Activated CD8-positive, alpha-beta memory T cell treated with anti-CD3 and anti-CD28 coated beads, Interleukin-2, amount 10 ng/mL, durations not matched to agents 7 days and 5 days (primary cell): ENCODE results near the gene ABCD3. TPM values are rescaled to one million over a fixed set of nuclear protein-coding genes. Genes with fewer than 3 reads are reported as not detected.

Source experiments
- ATAC-seq: fragments of 150-1000 bp; cut with Tn5 transposase; one replicate; pipeline ENCODE4 v1.10.0; 2021; ENCODE audit warnings: moderate library complexity
- CTCF ChIA-PET: fragments of 350-600 bp; sonication (Branson Sonifier 250); formaldehyde crosslinking; loops from one replicate; lab custom pipeline; 2021; ENCODE audit warnings: antibody characterized with exemption; lab: Charles Lee
- DNase-seq: peaks from one replicate; pipeline ENCODE4 v3.0.0-alpha.2; 2020
- H3K27ac Mint-ChIP-seq: one replicate; pipeline ENCODE4 v1.8.0; 2021; ENCODE audit warnings: mild to moderate bottlenecking, mixed read lengths
- H3K27me3 Mint-ChIP-seq: one replicate; pipeline ENCODE4 v1.8.0; 2021; ENCODE audit warnings: mixed read lengths
- H3K36me3 Mint-ChIP-seq: one replicate; pipeline ENCODE4 v1.8.0; 2021; ENCODE audit warnings: mild to moderate bottlenecking, mixed read lengths
- H3K4me1 Mint-ChIP-seq: one replicate; pipeline ENCODE4 v1.8.0; 2021; ENCODE audit warnings: mixed read lengths
- H3K4me3 Mint-ChIP-seq: one replicate; pipeline ENCODE4 v1.8.0; 2021; ENCODE audit warnings: mild to moderate bottlenecking, moderate library complexity, mixed read lengths
- H3K9me3 Mint-ChIP-seq: one replicate; pipeline ENCODE4 v1.8.0; 2022; ENCODE audit warnings: low read depth, mixed read lengths
- total RNA-seq, 2 experiments: library from RNA; stranded (reverse); gene quantifications; one replicate each; pipeline ENCODE4 v1.2.3, GENCODE V29; 2021

Gene ABCD3
- total RNA-seq, 2 experiments from 2014 or later = 21.2 to 22.6 TPM

DNA sequence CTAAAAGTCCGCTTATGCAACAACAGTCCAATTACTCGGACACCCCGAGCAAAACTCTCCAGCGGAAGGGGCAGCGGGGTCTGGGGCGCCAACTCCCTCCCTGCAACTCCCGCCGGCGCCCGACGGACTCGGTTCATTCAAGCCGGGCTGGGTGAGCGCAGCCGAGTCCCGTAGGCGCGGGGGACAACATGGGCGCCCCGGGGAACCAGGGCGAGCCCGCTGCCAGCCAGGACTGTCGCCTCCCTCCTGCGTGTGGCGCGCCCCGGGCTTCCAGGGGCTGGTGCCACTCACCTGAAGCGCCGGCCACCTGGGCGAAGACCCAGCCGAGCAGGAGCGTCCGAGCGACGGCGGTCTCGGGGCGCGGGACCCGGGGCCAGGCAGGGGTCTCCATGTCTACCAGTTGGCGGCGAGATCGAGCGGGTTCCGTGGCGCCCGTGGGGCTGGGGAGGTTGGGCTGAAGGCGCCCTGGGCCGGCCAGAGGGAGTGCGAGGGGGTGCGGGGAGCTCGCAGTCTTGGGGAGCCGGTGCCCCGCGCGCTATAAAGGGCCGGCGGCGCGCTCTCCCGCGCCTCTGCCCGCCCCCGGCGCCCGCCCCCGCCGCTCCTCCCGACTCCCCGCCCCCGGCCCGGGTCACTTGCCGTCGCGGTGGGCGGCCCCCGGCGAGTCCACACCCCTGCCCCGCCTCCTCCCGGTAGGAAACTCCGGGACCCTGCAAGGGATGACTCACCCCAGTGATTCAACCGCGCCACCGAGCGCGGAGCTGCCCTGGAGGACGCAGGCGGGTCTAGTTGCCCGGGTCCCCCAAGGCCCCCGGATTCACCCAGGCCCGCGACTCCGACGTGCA lies 123.3 kb downstream of the ABCD3 start, which contains the start of gene F3:
Gene F3, minus strand, starts transcription at position 514 of the 842 bp plus-strand sequence. Its CDS starts 123 bp downstream, at position 391.
- CTCF ChIA-PET = interaction anchor here (0.9 kb wide), 2 partner anchors 25 to 266 kb away, joined by 3 to 4 read pairs; no protein-coding TSS in a partner anchor
- ATAC-seq = peak; percentile 94
- Mint-ChIP-seq H3K9me3 (no peaks in the 10 kb centered on the region), H3K36me3 (no peaks in the 10 kb centered on the region), H3K27me3 (peaks cover 77% of the 10 kb centered on the region), H3K4me3 (peak within 1 kb of the TSS; percentile 73), H3K27ac (no peak within 1 kb of the TSS), H3K4me1 (peaks cover 14% of the 10 kb centered on the region)
- DNase-seq = peak; percentile 84

DNA sequence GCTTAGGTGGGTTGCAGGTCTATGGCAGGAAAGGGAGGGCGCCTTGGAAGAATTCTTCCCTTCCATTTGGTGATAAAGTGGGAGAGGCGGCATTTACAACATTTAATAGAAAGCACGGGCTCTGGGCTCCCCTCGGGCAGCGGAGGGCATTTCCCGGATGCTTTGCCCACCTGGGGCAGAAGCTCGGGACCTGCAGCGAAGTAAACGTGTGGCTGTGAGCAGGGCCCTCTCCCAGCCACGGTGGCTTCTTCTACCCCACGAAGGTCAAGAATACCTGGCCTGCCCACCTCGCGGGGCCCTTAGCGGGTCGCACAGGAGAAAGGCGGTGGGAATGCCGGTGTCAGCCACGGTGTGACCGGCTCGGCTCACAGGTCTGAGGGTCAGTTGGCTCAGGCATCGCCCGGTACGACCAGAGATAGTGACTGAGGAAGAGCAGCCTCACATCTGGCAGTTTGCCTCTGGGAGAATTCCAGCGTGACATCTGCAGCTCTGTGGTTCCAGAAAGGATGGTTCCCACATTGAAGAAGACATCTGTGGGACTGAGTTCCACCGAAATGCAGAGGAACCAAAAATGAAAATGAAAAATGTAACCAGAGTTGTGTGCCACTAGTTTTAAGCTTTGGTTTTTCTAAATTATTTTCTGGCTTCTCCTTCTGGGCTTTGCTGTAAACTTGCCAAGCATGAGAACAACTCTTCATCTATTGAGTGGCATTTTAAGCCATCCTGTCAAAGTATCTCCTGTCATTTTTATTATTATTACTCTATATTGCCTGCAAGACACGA lies 124.1 kb downstream of the ABCD3 start:
- Mint-ChIP-seq H3K27ac (no peak overlapping the region), H3K4me1 (peaks cover 14% of the 10 kb centered on the region), H3K4me3 (peak overlapping the region; percentile 73), H3K27me3 (peaks cover 78% of the 10 kb centered on the region), H3K9me3 (no peaks in the 10 kb centered on the region), H3K36me3 (no peaks in the 10 kb centered on the region)
- ATAC-seq = peak; percentile 29
- no peak for DNase-seq
- CTCF ChIA-PET = interaction anchor here (0.9 kb wide), 2 partner anchors 26 to 265 kb away, joined by 3 to 4 read pairs; no protein-coding TSS in a partner anchor

DNA sequence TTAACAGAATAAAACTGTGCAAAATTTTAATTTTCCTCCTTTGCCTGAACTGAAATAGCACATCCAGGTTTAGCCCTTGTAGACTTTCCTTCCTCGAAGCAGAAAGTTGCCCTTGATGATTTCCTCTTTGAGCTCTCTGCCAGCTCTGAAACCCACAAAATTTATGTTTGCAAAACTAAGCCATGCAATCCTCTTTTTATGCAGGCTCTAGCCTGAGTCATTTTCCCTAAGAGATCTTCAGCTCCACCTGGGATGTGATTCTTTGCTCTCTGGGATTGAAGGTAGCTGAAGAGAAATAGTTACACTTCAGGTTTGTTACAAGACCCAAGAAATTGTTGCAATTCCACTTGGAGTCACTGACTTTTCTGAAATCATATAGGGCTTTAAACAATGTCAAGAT lies 124.8 kb downstream of the ABCD3 start:
- DNase-seq (no peak), ATAC-seq (no peak)
- peaks cover 82% of the 10 kb centered on the region for H3K27me3 Mint-ChIP-seq
- peak overlapping the region; percentile 73 for H3K4me3 Mint-ChIP-seq
- H3K9me3 Mint-ChIP-seq = no peaks in the 10 kb centered on the region
- peaks cover 14% of the 10 kb centered on the region for H3K4me1 Mint-ChIP-seq
- H3K27ac Mint-ChIP-seq = no peak overlapping the region
- CTCF ChIA-PET = no interaction called here
- H3K36me3 Mint-ChIP-seq = no peaks in the 10 kb centered on the region

DNA sequence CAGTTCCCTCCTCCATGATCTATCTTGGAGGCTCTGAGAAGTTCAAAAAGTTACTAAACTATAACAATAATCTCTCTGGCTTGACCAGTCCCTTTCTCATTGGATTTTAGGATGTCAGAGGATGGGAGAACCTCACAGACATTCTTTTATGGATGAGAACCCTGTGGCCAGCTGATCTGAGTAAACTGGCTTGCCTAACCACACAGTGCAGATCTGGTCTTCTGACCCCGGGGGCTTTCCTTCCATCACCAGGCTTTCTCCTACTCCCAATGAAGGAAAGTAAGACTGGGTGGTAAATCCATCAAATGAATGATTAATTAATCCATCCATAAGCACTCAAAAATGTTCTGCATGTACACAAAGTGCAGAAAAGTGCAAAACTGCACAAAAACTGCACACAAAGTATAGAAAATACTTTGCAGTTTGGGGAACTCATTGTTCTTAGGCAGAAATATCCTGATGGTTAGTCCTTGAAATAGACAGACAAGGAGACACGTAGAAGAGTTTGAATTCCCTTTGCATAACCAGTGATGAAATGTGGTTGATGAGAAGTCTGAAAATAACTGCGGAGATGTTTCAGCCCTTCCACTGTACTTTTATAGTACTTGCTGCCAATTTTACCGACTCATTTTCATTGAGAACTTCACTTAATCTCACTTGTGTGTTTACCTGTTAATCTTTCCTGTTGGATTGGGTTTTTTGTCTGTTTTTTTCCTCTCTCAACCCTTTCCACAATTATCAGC lies 125.9 kb downstream of the ABCD3 start:
- Mint-ChIP-seq H3K4me1 (peaks cover 14% of the 10 kb centered on the region), H3K27me3 (peaks cover 76% of the 10 kb centered on the region), H3K4me3 (no peak overlapping the region), H3K27ac (no peak overlapping the region), H3K9me3 (no peaks in the 10 kb centered on the region), H3K36me3 (no peaks in the 10 kb centered on the region)
- DNase-seq = no peak
- CTCF ChIA-PET = no interaction called here
- no peak for ATAC-seq

DNA sequence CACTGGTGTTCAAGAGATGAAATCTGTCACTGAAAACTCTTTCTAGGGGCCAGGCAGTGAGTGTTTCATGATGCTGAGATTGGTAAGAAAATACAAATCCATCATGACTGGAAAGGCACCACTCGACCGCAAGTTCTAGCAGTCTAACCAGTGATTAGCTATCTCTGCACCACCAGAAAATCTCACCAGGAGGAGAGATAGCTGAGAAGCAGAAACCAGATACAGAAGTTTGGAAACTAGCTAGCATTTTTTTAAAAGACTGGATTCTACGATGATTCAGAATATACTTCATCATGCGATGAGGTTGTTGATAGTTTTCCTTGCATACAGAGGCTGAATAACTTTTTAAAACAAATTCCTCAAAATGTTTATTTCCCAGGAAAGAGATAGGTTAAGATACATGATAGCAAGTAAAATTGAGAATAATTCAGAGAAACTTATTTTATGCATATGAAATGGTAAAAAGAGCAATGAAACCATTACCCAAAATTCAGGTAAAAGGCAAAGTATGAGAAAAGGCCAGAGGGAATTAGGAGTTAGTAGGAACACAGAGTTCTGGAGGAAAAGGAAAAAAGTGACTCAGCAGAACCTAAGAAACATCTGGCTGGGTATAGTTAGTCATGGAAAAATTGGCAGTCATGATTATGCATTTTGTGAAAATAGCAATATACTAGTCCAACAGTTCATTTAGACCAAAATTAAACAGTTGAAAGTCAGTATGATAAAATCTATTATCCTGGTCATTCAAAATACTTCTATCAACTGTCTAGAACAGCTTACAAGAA lies 126.7 kb downstream of the ABCD3 start:
- CTCF ChIA-PET = no interaction called here
- peaks cover 14% of the 10 kb centered on the region for H3K4me1 Mint-ChIP-seq
- no peak for ATAC-seq
- DNase-seq = no peak
- H3K4me3 Mint-ChIP-seq = no peak overlapping the region
- no peaks in the 10 kb centered on the region for H3K36me3 Mint-ChIP-seq
- peaks cover 68% of the 10 kb centered on the region for H3K27me3 Mint-ChIP-seq
- H3K9me3 Mint-ChIP-seq = no peaks in the 10 kb centered on the region
- no peak overlapping the region for H3K27ac Mint-ChIP-seq

DNA sequence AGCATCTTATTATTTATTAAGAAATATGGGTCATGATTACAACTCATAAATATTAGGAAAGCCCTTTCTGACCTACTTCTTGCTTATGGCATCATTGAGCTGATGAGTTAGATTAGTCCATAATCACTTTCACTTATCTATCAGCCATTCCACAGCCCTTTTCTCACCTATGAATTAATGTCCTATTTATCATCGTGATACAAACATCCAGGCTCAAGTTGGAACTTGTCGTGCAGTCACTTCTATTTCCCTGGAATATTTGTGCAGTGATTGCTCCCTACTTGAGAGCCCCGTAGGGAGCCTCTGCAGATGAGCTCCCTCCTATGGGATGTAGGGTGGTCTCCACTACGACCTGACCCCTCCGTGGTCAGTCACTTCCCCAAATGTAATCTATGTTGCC lies 131.5 kb downstream of the ABCD3 start:
- H3K4me1 Mint-ChIP-seq = no peaks in the 10 kb centered on the region
- H3K36me3 Mint-ChIP-seq = no peaks in the 10 kb centered on the region
- no peak overlapping the region for H3K27ac Mint-ChIP-seq
- CTCF ChIA-PET = no interaction called here
- no peak overlapping the region for H3K4me3 Mint-ChIP-seq
- ATAC-seq (no peak), DNase-seq (no peak)
- no peaks in the 10 kb centered on the region for H3K9me3 Mint-ChIP-seq
- H3K27me3 Mint-ChIP-seq = peaks cover 42% of the 10 kb centered on the region

DNA sequence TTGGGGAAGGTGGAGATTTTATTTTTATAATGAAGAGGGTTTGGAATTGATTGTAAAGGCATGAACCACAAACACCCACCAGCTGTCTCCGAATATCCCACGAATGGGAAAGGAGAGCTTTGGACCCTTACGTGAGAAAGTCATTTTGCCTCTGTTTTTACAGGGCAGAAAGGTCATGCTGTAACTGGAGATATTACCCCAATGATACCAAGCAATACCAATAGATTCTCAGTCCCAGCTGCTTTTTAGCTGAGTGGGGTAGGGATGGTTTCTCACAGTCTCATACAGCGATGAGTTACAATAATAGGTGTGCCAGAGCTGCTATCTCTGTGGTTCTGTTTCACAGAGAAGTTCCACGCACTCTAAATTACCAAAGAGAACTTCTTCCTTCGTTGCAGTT lies 132.2 kb downstream of the ABCD3 start:
- Mint-ChIP-seq H3K36me3 (no peaks in the 10 kb centered on the region), H3K9me3 (no peaks in the 10 kb centered on the region), H3K27ac (no peak overlapping the region), H3K4me1 (no peaks in the 10 kb centered on the region), H3K27me3 (peaks cover 36% of the 10 kb centered on the region), H3K4me3 (no peak overlapping the region)
- CTCF ChIA-PET = no interaction called here
- DNase-seq (no peak), ATAC-seq (no peak)

DNA sequence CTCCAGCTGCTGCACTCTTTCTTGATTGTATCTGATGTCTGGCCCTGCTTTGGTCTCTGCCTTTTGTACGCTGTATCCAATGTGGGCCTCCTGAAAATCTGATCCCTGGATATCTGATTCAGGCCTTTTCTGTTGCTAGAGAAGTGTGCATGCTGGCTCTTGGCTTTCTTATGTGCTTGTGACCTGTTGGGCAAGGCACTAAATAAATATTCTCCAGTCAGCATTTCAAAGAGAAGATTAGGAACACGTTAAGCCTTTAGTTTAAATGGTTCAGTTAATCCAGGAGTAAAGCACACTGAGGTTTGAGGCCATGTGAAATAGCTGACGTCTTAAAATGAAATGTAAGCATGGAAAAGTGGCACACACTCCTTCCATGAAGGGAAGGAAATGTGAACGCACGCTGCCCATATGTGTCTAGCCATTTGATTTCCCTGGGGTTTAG lies 132.6 kb downstream of the ABCD3 start:
- no peak overlapping the region for H3K4me3 Mint-ChIP-seq
- CTCF ChIA-PET = no interaction called here
- no peaks in the 10 kb centered on the region for H3K9me3 Mint-ChIP-seq
- no peaks in the 10 kb centered on the region for H3K4me1 Mint-ChIP-seq
- ATAC-seq (no peak), DNase-seq (no peak)
- no peaks in the 10 kb centered on the region for H3K36me3 Mint-ChIP-seq
- no peak overlapping the region for H3K27ac Mint-ChIP-seq
- H3K27me3 Mint-ChIP-seq = peaks cover 36% of the 10 kb centered on the region

DNA sequence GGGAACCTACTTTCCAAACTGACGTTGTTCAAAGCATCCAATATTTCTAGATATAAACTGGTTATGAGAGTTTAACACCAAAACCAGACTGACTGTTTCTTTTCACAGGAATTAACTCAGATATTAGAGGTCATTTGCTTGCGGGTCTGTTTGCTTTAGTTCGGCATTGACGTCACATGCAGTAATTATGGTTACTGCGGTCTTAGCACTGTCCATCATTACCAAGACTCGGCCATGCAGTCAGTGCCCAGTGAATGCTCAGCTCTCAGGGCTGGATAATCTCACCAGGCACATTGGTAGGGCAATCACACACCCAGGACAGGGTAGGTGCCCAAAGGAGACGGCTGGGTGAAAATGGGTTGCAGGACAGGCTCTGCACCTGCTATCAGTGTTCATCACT lies 133.3 kb downstream of the ABCD3 start:
- CTCF ChIA-PET = no interaction called here
- ATAC-seq (no peak), DNase-seq (no peak)
- Mint-ChIP-seq H3K27ac (no peak overlapping the region), H3K4me1 (no peaks in the 10 kb centered on the region), H3K9me3 (no peaks in the 10 kb centered on the region), H3K27me3 (peaks cover 31% of the 10 kb centered on the region), H3K36me3 (no peaks in the 10 kb centered on the region), H3K4me3 (no peak overlapping the region)

DNA sequence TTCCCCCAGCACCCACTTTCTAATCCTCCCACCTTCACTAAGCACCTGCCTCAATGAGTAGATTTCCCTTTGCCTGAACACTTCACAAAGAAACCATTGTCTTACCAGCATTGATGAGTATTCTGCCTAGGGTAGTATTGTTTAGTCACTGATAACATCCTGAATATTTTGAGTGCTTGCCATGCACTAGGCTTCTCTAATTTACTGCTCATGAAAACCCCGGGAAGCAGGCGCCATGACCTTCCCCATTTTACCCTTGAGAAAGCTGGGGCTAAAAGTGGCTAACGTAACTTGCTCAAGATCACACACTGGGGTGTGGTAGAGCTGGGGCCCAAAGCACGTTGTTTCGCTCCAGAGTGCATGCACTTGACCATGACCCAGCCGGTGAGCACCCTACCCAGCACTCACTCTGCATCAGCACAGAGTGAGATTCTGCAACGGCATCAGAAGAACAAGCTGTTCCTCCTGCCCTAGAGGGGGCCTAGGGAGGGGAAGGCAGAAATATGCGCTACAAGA lies 133.9 kb downstream of the ABCD3 start:
- ATAC-seq (no peak), DNase-seq (no peak)
- Mint-ChIP-seq H3K4me3 (no peak overlapping the region), H3K27ac (no peak overlapping the region), H3K36me3 (no peaks in the 10 kb centered on the region), H3K4me1 (no peaks in the 10 kb centered on the region), H3K27me3 (peaks cover 25% of the 10 kb centered on the region), H3K9me3 (no peaks in the 10 kb centered on the region)
- CTCF ChIA-PET = no interaction called here

DNA sequence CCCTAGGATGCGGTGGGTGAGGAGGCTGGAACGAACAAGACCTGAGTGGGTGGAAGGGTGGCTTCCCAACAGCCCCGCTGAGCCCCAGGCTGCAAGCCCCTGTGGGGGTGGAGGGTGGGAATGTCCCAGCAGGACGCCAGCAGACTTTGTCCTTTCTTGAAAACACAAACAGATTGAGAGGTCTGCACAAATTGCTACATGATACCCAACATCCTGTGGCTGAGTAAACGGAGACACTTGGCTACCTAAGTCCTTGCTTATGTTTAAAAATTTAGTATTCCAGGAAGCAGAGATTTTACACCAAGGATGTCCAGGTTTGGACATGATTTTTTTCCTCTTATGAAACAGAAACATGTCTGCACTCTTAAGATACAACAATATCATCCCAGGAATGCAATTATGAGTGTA lies 135.1 kb downstream of the ABCD3 start:
- ATAC-seq = no peak

DNA sequence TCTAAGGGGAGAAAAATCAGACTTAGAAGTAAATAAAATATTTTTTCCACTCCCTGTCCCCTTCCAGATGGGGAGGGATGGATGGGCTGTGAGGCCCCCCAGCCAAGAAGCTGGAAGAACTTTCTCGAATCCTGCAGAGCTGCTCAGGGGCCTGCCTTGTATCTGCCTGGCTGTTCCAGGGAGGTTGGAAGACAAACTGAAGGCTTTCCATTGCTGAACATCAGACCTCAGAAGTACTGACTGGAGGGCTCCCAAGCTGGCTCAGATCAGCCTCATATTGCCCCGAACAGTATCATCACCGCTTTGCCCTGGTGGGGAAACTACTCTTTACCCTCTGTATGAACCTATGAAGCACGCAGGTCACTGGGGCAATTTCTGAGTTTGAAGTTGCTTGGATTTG lies 135.7 kb downstream of the ABCD3 start:
- no peak for DNase-seq
- no peaks in the 10 kb centered on the region for H3K9me3 Mint-ChIP-seq
- H3K27me3 Mint-ChIP-seq = peaks cover 15% of the 10 kb centered on the region
- no peaks in the 10 kb centered on the region for H3K4me1 Mint-ChIP-seq
- no peaks in the 10 kb centered on the region for H3K36me3 Mint-ChIP-seq
- H3K4me3 Mint-ChIP-seq = no peak overlapping the region
- CTCF ChIA-PET = no interaction called here
- no peak for ATAC-seq
- H3K27ac Mint-ChIP-seq = no peak overlapping the region

More for the DNA sequence above, 135.1 kb downstream of the ABCD3 start:
- DNase-seq = no peak
- Mint-ChIP-seq H3K27ac (no peak overlapping the region), H3K4me1 (no peaks in the 10 kb centered on the region), H3K4me3 (no peak overlapping the region), H3K36me3 (no peaks in the 10 kb centered on the region), H3K27me3 (peaks cover 15% of the 10 kb centered on the region), H3K9me3 (no peaks in the 10 kb centered on the region)
- CTCF ChIA-PET = no interaction called here
